Astrocyte of the hippocampus (primary cell): ENCODE data around the gene ALKAL2.
A peak's percentile ranks its signal among the peaks of the same experiment; 100 is the strongest.

Experiments
- DNase-seq: peaks from one replicate; pipeline ENCODE4 v3.0.0; 2011; ENCODE audit warnings: low read depth, low spot score

ALKAL2 gene

GRCh38 chr2:271917-272316 lies 16.0 kb downstream of the ALKAL2 start:
- no peak for DNase-seq

- no peak for DNase-seq
Observed at GRCh38 chr2:270861-271260, 17.0 kb downstream of the ALKAL2 start.

DNA sequence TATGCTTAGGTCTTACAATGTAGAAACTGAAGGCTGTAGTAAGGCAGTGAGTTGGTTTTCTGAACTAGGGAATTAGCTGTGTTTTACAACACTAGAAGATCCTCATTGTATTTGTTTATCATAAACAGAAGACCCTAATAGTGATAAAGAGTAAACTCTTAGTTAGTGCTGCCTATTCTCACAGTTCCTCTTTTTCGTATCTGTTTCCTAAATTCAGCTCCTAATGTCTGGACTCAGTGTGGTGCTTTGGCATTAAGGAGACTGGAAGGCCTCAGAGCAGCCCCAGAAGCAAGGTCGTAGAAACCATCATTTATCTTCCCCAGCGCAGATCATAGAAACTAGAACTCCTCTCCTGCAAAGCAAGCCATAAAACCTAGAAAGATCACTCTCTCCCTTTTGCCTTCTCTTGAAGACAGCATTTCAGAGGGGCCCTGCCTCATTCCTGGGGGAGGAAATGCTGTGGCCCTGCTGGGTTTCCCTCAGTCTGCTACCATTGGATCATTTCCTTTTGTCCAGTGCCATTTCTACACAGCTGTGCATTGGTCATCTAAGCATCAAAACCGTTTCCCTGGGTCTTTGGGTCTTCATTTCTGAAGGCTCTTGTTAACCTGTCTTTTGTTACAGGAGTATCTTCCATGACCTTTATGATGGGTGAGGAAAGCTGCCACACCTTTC lies 18.4 kb downstream of the ALKAL2 start:
- DNase-seq = no peak

- DNase-seq = no peak
Observed at GRCh38 chr2:268323-268722, 19.6 kb downstream of the ALKAL2 start.

DNA sequence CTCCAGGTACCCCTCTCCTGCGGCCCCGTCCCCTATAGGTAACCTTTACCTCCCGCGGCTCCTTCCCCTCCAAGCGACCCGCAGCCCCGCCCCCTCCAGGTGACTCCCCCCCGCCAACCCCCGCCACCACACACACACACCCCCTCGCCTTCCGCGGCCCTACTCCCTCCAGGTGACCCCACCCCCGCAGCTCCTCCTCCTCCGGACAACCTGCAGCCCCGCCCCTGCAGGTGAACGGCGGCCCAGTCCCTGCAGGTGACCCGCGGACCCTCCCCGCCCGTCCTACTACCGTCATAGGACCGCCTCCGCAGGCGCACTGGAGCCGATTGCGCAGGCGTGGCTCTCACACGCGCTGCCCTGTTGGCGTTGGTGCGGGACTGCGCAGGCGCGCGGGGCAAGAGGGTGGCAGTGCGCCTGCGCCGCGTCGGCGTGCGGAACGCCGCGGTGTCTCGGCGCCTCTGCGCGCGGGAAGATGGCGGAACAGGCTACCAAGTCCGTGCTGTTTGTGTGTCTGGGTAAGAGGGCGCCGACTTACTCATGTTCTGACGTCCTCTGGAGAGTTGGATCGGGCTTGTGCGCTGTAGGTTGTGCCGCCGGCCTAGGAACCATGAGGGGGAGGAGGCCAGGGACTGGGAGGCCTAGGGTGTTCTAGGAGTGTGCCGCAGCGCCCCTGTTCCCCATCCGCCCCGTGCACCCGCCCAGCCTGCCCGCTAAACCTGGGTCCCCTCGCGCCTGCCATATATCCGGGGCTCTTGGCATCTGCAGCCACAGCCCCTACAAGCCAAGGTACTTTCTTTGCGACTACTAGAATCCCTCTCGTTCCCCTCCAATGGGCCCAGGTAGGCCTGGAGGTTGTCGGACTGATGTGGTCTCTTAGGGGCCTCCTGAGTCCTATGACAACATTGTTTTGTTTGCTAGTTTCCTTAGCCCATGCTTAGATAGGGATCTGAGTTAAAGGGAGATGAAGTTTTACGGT lies 23.1 kb downstream of the ALKAL2 start, which contains the start of gene ACP1:
ACP1 (plus strand) TSS at position 455 of the 976 bp plus-strand sequence; CDS start at position 473, 18 bp downstream.
- DNase-seq = peak; percentile 99

- DNase-seq = peak; percentile 38
Observed at GRCh38 chr2:263774-264492, 24.0 kb downstream of the ALKAL2 start, which contains the start of gene SH3YL1. TSS of gene SH3YL1 (minus strand) at chr2:264032. CDS start at chr2:263984, 48 bp downstream.

DNA sequence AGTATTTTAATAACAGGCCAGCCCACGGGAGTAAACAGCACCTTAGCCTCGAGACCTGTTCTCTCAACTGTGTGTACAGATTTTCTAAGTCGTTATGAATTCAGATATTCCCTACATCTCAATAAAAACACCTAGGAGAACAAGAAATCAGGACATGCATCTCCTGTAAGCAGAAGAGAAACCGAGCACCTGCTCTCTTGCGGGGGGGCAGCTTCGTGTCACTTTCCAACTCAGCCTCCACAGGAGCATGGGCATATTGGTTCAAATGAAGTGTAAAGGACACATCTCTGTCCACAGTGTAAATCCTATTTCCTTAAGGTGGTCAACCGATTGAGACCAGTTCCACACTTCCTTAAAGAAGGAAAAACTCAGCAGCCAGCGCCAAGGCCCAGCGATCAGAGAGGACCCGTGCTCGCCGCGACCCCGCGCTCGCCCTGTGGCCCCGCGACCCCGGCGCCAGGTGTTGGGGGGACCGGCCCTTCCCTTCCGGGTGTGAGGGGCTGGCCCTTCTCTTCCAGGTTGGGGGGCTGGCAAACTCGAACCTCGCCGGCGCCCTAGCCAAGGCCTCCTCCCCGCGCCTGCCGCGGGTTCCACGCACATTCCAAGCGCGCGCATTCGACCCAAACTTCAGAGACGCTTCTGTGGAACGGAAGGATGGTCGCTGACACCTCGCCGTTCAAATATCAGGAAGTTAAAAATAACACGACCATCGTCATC lies 24.7 kb downstream of the ALKAL2 start:
- DNase-seq = no peak

- no peak for DNase-seq
Observed at GRCh38 chr2:262117-262516, 25.8 kb downstream of the ALKAL2 start.

GRCh38 chr2:260507-261161 lies 27.3 kb downstream of the ALKAL2 start:
- no peak for DNase-seq

GRCh38 chr2:259789-260331 lies 28.0 kb downstream of the ALKAL2 start:
- no peak for DNase-seq

- DNase-seq = no peak
Observed at GRCh38 chr2:258933-259332, 29.0 kb downstream of the ALKAL2 start.

DNA sequence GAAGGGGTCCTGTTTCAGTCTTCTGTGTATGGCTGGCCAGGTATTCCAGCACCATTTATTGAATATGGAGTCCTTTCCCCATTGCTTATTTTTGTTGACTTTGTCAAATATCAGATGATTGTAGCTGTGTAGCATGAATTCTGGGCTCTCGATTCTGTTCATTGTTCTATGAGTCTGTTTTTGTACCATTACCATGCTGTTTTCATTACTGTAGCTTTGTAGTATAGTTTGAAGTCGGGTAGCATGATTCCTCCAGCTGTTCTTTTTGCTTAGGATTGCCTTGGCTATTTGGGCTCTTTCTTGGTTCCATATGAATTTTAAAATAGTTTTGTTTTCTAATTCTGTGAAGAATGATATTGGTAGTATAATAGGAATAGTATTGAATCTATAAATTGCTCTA lies 30.0 kb downstream of the ALKAL2 start:
- DNase-seq = no peak

DNA sequence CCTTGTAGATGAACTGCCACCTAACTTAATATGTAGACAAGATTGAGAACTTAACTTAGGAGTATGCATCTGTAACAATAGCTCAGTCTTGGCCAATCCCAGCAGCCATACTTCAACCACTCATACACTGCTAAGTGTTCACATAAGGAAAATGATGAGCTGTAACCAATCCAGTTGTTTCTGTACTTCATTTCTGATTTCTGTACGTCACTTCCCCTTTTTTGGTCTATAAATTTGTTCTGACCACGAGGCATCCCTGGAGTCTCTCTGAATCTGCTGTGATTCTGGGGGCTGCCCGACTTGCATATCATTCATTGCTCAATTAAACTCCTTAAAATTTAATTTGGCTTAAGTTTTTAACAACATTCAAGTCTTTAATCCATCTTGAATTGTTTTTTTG lies 30.5 kb downstream of the ALKAL2 start:
- DNase-seq = no peak

GRCh38 chr2:256094-256493 lies 31.8 kb downstream of the ALKAL2 start:
- DNase-seq = no peak

DNA sequence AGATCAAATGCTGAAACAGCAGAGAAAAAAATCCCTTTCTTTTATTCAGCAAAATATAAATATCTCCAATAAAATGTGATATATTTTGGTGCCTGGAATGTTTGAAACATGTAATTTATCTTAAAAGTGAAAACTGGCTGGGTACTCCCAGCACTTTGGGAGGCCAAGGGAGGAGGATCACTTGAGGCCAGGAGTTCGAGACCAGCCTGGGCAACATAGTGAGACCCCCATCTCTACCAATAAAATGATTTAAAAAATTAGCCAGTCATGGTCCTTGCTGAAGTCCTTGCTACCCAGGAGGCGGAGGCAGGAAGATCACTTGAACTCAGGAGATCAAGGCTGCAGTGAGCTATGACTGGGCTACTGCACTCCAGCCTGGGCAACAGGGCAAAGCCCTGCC lies 32.7 kb downstream of the ALKAL2 start:
- DNase-seq = no peak

- no peak for DNase-seq
Observed at GRCh38 chr2:254241-254640, 33.6 kb downstream of the ALKAL2 start.

DNA sequence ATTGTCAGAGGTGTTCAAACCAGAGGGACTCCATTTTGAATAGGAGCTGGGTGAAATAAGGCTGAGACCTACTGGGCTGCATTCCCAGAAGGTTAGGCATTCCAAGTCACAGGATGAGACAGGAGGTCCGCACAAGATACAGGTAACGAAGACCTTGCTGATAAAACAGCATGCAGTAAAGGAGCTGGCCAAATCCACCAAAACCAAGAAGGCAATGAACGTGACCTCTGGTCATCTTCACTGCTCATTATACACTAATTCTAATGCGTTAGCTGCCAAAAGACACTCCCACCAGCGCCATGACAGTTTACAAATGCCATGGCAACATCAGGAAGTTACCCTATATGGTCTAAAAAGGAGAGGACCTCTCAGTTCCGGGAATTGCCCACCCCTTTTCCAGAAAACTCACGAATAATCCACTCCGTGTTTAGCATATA lies 34.7 kb downstream of the ALKAL2 start:
- no peak for DNase-seq

DNA sequence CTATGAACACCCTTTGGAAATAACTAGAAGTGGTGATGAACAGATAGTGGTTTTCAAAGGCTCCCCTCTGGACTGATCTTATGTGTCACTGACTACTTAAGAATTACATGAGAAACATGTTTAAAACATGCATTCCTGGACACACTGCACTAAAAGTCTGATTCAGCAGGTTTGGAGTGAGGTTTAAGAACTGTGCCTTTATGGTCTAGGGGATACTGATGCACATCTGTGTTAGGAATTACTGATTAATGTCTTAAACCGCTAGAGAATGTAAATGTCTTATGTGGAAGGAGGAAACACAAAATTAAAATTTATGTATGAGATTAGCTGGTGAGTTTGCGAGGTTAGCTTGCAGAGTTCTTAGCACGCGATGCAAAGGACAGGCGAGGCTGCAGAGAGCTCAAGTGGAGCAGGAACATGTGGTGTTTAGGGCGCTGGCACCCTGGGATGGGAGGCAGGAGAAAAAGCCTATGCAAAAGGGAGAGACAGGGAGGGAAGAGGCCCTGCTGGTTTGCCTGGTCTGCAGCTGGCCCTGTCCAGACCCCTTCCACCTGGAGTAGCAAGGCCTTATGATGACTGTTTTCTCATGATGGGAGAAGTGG lies 35.8 kb downstream of the ALKAL2 start:
- DNase-seq = no peak

- no peak for DNase-seq
Observed at GRCh38 chr2:249538-250042, 38.3 kb downstream of the ALKAL2 start.

DNA sequence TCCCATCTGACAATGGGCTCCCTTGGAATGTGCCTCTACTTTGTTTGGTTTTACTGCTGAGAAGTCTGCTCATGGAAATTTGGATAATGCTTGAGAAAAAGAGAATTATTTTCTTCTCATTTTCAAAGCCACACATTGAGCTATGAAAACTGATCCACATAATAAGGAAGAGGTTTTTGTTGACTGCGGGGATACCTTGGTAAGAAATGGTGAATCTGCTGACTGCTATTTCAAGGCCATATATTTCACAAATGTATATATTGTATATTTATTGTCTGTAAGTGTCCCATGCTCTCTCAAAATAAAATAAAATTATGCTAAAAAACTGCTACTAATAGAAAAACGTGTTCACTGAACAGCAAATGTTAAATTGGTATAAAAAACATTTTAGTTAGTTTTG lies 39.2 kb downstream of the ALKAL2 start:
- no peak for DNase-seq
